Heart left ventricle (tissue), 16 donors: ENCODE data around the gene LUC7L3. TPM values are rescaled to one million over a fixed set of nuclear protein-coding genes. Genes with fewer than 3 reads are reported as not detected.

Experiments
- ATAC-seq, 4 donors: fragments of 200-7000 bp; cut with Tn5 transposase; one replicate each; pipeline ENCODE4 v1.9.1; 2020 to 2022; ENCODE audit warnings: moderate library complexity in 4 of 4, mild to moderate bottlenecking in 3 of 4, moderate number of reproducible peaks in 1 of 4
- DNase-seq, 5 donors: peaks; one replicate each; pipeline ENCODE4 v3.0.0-alpha.2; 2020
- H3K27ac ChIP-seq, 12 donors: fragments of 200-600 bp; sonication (generic) in 4 of 12; one replicate each; pipeline versions ENCODE4 v1.5.0 to v1.8.0; 2016 to 2022; ENCODE audit warnings: mild to moderate bottlenecking in 2 of 12
- H3K27me3 ChIP-seq, 9 donors: fragments of 200-600 bp; sonication (generic) in 2 of 9; one replicate each; pipeline versions ENCODE4 v1.5.1 to v1.8.0; 2016 to 2022; ENCODE audit warnings: mild to moderate bottlenecking in 3 of 9
- H3K36me3 ChIP-seq, 9 donors: fragments of 200-600 bp; sonication (generic) in 2 of 9; one replicate each; pipeline versions ENCODE4 v1.5.0 to v1.8.0; 2018 to 2022; ENCODE audit warnings: mild to moderate bottlenecking in 2 of 9
- H3K4me1 ChIP-seq, 12 donors: fragments of 200-600 bp; sonication (generic) in 4 of 12; one replicate each; pipeline versions ENCODE4 v1.5.0 to v1.8.0; 2016 to 2022; ENCODE audit warnings: mild to moderate bottlenecking in 3 of 12
- H3K4me3 ChIP-seq, 12 donors: fragments of 200-600 bp; sonication (generic) in 4 of 12; one replicate each; pipeline versions ENCODE4 v1.5.0 to v1.8.0; 2017 to 2022; ENCODE audit warnings: mild to moderate bottlenecking in 9 of 12, moderate library complexity in 4 of 12
- H3K9me3 ChIP-seq, 12 donors: fragments of 200-600 bp; sonication (generic) in 4 of 12; one replicate each; pipeline versions ENCODE4 v1.5.0 to v1.8.0; 2016 to 2022; ENCODE audit warnings: mild to moderate bottlenecking in 1 of 12
- CTCF ChIP-seq, 12 donors: fragments of 200-600 bp; sonication (generic) in 4 of 12; IDR thresholded peaks; one replicate each; pipeline versions ENCODE4 v1.5.0 to v1.8.0; 2018 to 2022; ENCODE audit warnings: antibody characterized with exemption in 12 of 12, mild to moderate bottlenecking in 5 of 12
- POLR2A ChIP-seq, 2 donors: fragments of 450-650 bp; IDR thresholded peaks; one replicate each; pipeline ENCODE4 v1.6.1; 2017; ENCODE audit warnings: antibody characterized with exemption in 2 of 2, mild to moderate bottlenecking in 2 of 2, moderate library complexity in 2 of 2
- WGBS, 4 donors: extraction: QIAGEN DNeasy Blood & Tissue Kit in 2 of 4; methylation state at CpG; one replicate each; pipeline versions ENCODE4 v1.1.5 to v1.1.7; 2013 to 2018; 5-methylcytosine and 5-hydroxymethylcytosine counted together
- intact Hi-C, 10 donors: fragments of 100-400 bp; cut with DNase I; formaldehyde crosslinking; loops; one replicate each; pipeline versions ENCODE4 v1.11.1 to v1.14.2; 2022
- polyA plus RNA-seq, 2 donors: library from polyadenylated mRNA; stranded (reverse); fragments of 200-250 nt; gene quantifications; one replicate each; pipeline ENCODE4 v1.2.3, GENCODE V29; 2013
- total RNA-seq, 9 donors: library from RNA; depleted of rRNA in 2 of 9; stranded (reverse); fragments of >200 nt in 2 of 9; fragmentation: NEBNext Ultra II Directional in 3 of 9; extraction: Animal tissue kit (Norgen Biotek cat#: 25700) in 3 of 9; gene quantifications; one replicate each; pipeline versions ENCODE4 v1.1.0 to v1.2.4, GENCODE V29; 2016 to 2023
- donor health status: ischemic (EF 13 %, LVEDD 7.1; RV severe dilation, severe dysfunction).
- donor health status: healthy with polysubstance abuse.
- donor health status: DM: no; HTN: yes; CAD: no.
- donor health status: DM: no; HTN: no; CAD: no.
- donor health status: ischemic (EF 25% LVEDD 6.9; RV normal size, moderate dysfunction).
- donor health status: ischemic (EF 25% LVEDD 5.7; RV mildly dilated, moderate dysfunction).
- donor health status: healthy.
- donor health status: DM: yes; HTN: yes; CAD: no.
- donor health status: ischemic (EF 35%, LVEDD 5.7; RV mildly dilated, moderate dysfunction).
- donor health status: nonischemic (EF 11% LVEDD 7.7; RV severe dilation, severe dysfunction).
- donor health status: DM: yes; HTN: yes; CAD: no.
- donor health status: PGD.
- donor health status: ischemic (EF 29% LVEDD 5.4; RV normal size, mild dysfunction).
- donor health status: nonischemic (EF 23%, LVEDD 6.1; RV moderate dilation, normal function).

LUC7L3 gene
- total and polyA plus RNA-seq, 11 donors, result 16.5 to 89.0 (median 52.1) TPM

DNA sequence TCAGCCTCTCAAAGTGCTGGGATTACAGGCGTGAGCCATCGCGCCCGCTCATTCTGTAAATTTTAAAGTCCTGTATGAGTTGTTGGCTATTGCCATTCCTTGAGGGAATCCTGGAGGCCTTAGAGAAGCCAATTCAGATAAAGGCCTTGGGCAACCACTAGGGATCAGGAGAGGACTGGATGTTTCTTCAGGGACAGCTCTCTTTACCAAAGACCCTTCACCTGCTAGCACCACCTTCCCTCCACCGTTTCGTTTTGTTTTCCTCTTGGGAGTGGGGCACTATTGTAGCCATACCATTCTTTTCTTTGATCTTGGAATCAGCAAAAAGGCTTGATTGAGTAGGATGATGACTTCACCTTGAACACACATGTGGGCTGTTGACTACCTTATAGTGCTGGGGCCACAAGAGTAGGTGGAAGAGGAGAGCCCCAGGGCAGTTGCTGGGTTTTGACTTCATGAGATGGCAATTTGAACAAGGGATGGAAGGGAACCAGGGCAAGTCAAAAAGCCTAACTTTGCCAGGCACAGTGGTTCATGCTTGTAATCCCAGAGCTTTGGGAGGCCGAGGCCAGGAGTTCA lies 54.9 kb downstream of the LUC7L3 start:
- TF ChIP-seq POLR2A (IDR thresholded peaks at IDR 0.05), result no peak
- no peak for TF ChIP-seq CTCF (IDR thresholded peaks at IDR 0.05)
- H3K4me3 ChIP-seq, result no peak overlapping the region
- no peak for ATAC-seq

DNA sequence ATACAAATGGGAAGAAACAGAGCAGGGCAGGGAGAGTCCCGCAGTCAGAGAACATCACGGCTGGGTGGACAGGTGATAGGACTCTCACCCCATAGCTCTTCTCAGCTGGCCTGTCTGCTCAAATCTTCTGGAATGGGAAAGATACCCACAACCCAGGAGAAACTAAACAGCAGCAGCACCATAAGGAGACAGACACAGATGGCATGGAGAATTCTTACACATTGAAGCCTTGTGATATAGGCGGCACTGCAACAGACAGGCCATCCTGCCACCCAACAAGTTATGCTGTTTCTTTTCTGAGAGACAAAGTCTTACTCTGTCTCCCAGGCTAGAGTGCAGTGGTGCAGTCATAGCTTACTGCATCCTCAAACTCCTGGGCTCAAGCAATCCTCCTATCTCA lies 56.5 kb downstream of the LUC7L3 start:
- Histone ChIP-seq H3K9me3 (no peaks in the 10 kb centered on the region), H3K27me3 (no peaks in the 10 kb centered on the region), H3K4me3 (no peak overlapping the region), H3K36me3 (no peaks in the 10 kb centered on the region), H3K4me1 (no peaks in the 10 kb centered on the region), H3K27ac (no peak overlapping the region)
- no peak for DNase-seq
- ATAC-seq, result no peak
- intact Hi-C loops, result no loop called here
- 82 to 100% (median 98%) methylated on average over 3 of the region's 3 CpGs for WGBS, 4 donors
- no peak for TF ChIP-seq CTCF (IDR thresholded peaks at IDR 0.05)
- TF ChIP-seq POLR2A (IDR thresholded peaks at IDR 0.05), result no peak

More for the DNA sequence above, 54.9 kb downstream of the LUC7L3 start:
- 85 to 91% (median 87%) methylated on average over 7 of the region's 7 CpGs for WGBS, 4 donors
- H3K27ac ChIP-seq, result no peak overlapping the region
- no peaks in the 10 kb centered on the region for H3K27me3 ChIP-seq
- intact Hi-C loops, result no loop called here
- DNase-seq, result no peak
- H3K36me3 ChIP-seq, result no peaks in the 10 kb centered on the region
- H3K9me3 ChIP-seq, result no peaks in the 10 kb centered on the region
- H3K4me1 ChIP-seq, result no peaks in the 10 kb centered on the region

DNA sequence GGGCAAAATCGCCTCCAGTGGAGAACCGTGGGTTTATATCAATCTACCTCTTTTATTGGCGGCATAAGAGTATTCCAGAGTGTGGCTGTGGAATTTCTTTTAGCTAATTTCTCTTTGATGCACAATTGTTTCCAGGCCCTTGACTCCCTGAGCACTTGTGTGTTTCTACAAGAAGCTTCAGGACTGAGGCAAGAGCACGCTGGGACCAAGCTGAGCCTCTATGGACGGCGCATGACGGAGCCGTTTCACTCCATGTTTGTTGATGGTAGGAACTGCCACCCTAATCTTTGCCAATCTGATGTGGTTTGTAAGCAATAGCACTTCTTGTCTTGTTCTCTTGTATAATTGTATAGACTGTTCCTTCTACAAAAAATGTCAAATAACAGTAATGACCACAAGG lies 59.1 kb downstream of the LUC7L3 start:
- Histone ChIP-seq H3K9me3 (no peaks in the 10 kb centered on the region), H3K4me3 (no peak overlapping the region), H3K27me3 (no peaks in the 10 kb centered on the region), H3K36me3 (no peaks in the 10 kb centered on the region), H3K4me1 (peaks cover 0 to 3% (median 0%) of the 10 kb centered on the region in 12 donors), H3K27ac (no peak overlapping the region)
- intact Hi-C loops, result no loop called here
- no peak for DNase-seq
- ATAC-seq, result no peak
- WGBS, 4 donors, result 88 to 91% (median 89%) methylated on average over 8 of the region's 8 CpGs
- TF ChIP-seq CTCF (IDR thresholded peaks at IDR 0.05), result no peak

DNA sequence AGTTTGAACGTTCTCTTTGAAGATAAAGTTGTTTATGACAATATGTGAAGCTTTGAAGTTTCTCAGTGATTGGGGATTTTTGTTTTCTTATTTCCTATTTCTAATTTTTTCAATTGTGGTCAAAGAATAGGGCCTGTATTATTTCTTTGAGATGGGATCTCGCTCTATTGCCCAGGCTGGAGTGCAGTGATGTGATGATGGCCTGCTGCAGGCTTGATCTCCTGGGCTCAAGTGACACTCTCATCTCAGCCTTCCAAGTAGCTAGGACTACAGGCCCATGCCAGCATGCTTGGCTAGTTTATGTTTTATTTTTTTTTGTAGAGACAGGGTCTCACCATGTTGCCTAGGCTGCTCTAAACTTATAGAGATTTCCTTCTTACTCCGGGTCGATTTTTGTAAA lies 59.6 kb downstream of the LUC7L3 start:
- ATAC-seq (no peak), DNase-seq (no peak)
- H3K9me3 ChIP-seq, result no peaks in the 10 kb centered on the region
- WGBS, 4 donors, result 83 to 93% (median 88%) methylated on average over 4 of the region's 4 CpGs
- no peaks in the 10 kb centered on the region for H3K27me3 ChIP-seq
- no peak overlapping the region for H3K4me3 ChIP-seq
- intact Hi-C loops, result no loop called here
- H3K27ac ChIP-seq, result no peak overlapping the region
- no peak for TF ChIP-seq CTCF (IDR thresholded peaks at IDR 0.05)
- TF ChIP-seq POLR2A (IDR thresholded peaks at IDR 0.05), result no peak
- H3K36me3 ChIP-seq, result no peaks in the 10 kb centered on the region
- H3K4me1 ChIP-seq, result peaks cover 0 to 3% (median 0%) of the 10 kb centered on the region in 12 donors
